ENCODE measurements around the gene FOXO3.

FOXO3 gene

DNA sequence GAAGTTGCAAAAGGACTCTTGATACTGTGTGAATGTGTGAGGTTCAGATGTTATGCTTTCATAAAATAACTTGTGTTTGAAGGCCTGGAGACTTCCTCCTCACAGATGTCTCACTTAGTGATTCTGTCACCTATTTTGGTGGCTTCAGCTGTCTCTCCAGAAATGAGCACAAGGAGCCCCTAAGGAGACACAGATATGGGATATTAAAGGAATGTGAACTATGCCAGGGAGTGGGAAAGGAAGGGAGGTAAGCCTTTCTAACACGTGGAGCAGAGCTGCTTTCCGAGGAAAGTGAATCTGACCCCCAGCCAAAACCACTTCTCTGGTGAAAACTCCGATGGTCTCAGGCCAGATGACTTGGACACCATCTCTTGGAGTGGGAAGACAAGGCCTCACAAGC, 10.5 kb upstream of the FOXO3 start:
- Histone ChIP-seq H3K9me3 (ENCODE audit: insufficient read depth, low read depth, low read length) (no peaks in the 10 kb centered on the region), H2BK120ac (ENCODE audit: insufficient read depth, low read length, poor library complexity) (no peak overlapping the region), H3K4me3 (ENCODE audit: low read depth, low read length) (no peak overlapping the region), H4K8ac (ENCODE audit: low read depth, low read length) (no peak overlapping the region), H3K36me3 (ENCODE audit: control insufficient read depth in 1 of 2, insufficient read depth in 2 of 2, low read length in 2 of 2) (no peaks in the 10 kb centered on the region), H2BK5ac (ENCODE audit: low read depth, low read length, poor library complexity) (no peak overlapping the region), H2AK5ac (ENCODE audit: low read length) (no peak overlapping the region), H3K79me1 (ENCODE audit: low read length) (no peaks in the 10 kb centered on the region), H3K14ac (ENCODE audit: low read length) (no peak overlapping the region), H3K4ac (ENCODE audit: low read depth, low read length) (no peak overlapping the region), H3K4me1 (ENCODE audit: control insufficient read depth in 1 of 2, insufficient read depth in 2 of 2, low read length in 2 of 2) (peaks cover 0 to 3% of the 10 kb centered on the region in 2 experiments), H3K79me2 (ENCODE audit: control insufficient read depth, insufficient read depth, low read length, poor library complexity) (no peaks in the 10 kb centered on the region), H3K23ac (ENCODE audit: low read length) (no peak overlapping the region), H3K27ac (ENCODE audit: low read depth, low read length) (no peak overlapping the region), H2BK12ac (ENCODE audit: low read length) (no peak overlapping the region), H3K27me3 (ENCODE audit: insufficient read depth, low read length) (no peaks in the 10 kb centered on the region), H4K12ac (ENCODE audit: low read depth, low read length) (no peak overlapping the region), H2AFZ (ENCODE audit: insufficient read depth, low read length, poor library complexity) (no peak overlapping the region), H3K4me2 (ENCODE audit: low read length) (no peak overlapping the region), H4K91ac (ENCODE audit: low read depth, low read length) (no peak overlapping the region), H3K9ac (ENCODE audit: low read length) (no peak overlapping the region), H3K18ac (ENCODE audit: low read length) (no peak overlapping the region)
- no peak for DNase-seq
- no CpG with 5 or more reads among the region's 3 CpGs for WGBS (ENCODE audit: extremely low coverage, insufficient coverage, insufficient read length)

DNA sequence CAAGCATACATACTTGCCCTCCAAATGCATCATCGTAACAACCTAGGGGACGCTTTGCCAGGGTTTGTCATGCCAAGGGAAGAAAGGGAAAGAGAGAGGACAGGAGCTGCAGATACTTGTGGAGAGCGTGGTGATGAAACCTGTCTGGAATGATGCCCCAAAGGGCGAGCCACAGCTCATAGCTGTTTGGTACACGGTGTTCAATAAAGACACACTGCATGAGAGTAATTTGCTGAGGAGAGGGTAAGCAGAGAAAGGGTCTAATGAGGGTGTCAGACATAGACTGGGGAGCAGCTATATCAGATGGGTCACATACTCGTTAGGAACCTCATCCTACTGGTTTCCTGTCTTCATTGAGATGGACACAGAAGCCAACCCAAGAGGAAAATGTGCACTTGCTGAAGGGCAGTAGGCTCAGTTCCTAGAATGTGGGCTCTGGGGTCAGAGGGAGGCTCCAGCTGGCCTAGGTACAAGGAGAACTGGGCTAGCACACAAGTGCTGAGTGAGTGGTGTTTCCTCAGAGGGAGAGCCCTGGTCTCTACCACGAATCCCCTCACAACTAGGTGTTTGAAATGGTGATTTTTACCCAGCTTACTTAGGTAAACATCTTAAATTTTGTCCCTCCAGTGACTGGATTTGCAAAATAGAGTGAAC, 5.2 kb upstream of the FOXO3 start:
- Histone ChIP-seq H3K4me2 (ENCODE audit: low read length) (no peak overlapping the region), H3K18ac (ENCODE audit: low read length) (no peak overlapping the region), H4K8ac (ENCODE audit: low read depth, low read length) (no peak overlapping the region), H2AFZ (ENCODE audit: insufficient read depth, low read length, poor library complexity) (no peak overlapping the region), H4K12ac (ENCODE audit: low read depth, low read length) (no peak overlapping the region), H2BK12ac (ENCODE audit: low read length) (no peak overlapping the region), H3K9me3 (ENCODE audit: insufficient read depth, low read depth, low read length) (peaks cover 1% of the 10 kb centered on the region), H3K14ac (ENCODE audit: low read length) (no peak overlapping the region), H3K27me3 (ENCODE audit: insufficient read depth, low read length) (no peaks in the 10 kb centered on the region), H2BK120ac (ENCODE audit: insufficient read depth, low read length, poor library complexity) (no peak overlapping the region), H3K9ac (ENCODE audit: low read length) (no peak overlapping the region), H2BK5ac (ENCODE audit: low read depth, low read length, poor library complexity) (no peak overlapping the region), H3K79me2 (ENCODE audit: control insufficient read depth, insufficient read depth, low read length, poor library complexity) (peaks cover 13% of the 10 kb centered on the region), H3K4me3 (ENCODE audit: low read depth, low read length) (no peak overlapping the region), H4K91ac (ENCODE audit: low read depth, low read length) (no peak overlapping the region), H2AK5ac (ENCODE audit: low read length) (no peak overlapping the region), H3K79me1 (ENCODE audit: low read length) (peaks cover 21% of the 10 kb centered on the region), H3K4ac (ENCODE audit: low read depth, low read length) (no peak overlapping the region), H3K4me1 (ENCODE audit: control insufficient read depth in 1 of 2, insufficient read depth in 2 of 2, low read length in 2 of 2) (peaks cover 9 to 10% of the 10 kb centered on the region in 2 experiments), H3K27ac (ENCODE audit: low read depth, low read length) (no peak overlapping the region), H3K23ac (ENCODE audit: low read length) (no peak overlapping the region), H3K36me3 (ENCODE audit: control insufficient read depth in 1 of 2, insufficient read depth in 2 of 2, low read length in 2 of 2) (no peaks in the 10 kb centered on the region)
- no CpG with 5 or more reads among the region's 7 CpGs for WGBS (ENCODE audit: extremely low coverage, insufficient coverage, insufficient read length)
- no peak for DNase-seq

- H3K9ac ChIP-seq (ENCODE audit: low read length), result no peak overlapping the region
- WGBS (ENCODE audit: extremely low coverage, insufficient coverage, insufficient read length), result no CpG with 5 or more reads among the region's 5 CpGs
- no peak overlapping the region for H2AK5ac ChIP-seq (ENCODE audit: low read length)
- H3K23ac ChIP-seq (ENCODE audit: low read length), result no peak overlapping the region
- H3K4me1 ChIP-seq (ENCODE audit: control insufficient read depth in 1 of 2, insufficient read depth in 2 of 2, low read length in 2 of 2), result peaks cover 9 to 10% of the 10 kb centered on the region in 2 experiments
- no peak overlapping the region for H4K91ac ChIP-seq (ENCODE audit: low read depth, low read length)
- no peak overlapping the region for H3K27ac ChIP-seq (ENCODE audit: low read depth, low read length)
- no peaks in the 10 kb centered on the region for H3K36me3 ChIP-seq (ENCODE audit: control insufficient read depth in 1 of 2, insufficient read depth in 2 of 2, low read length in 2 of 2)
- H3K9me3 ChIP-seq (ENCODE audit: insufficient read depth, low read depth, low read length), result peaks cover 1% of the 10 kb centered on the region
- H3K79me1 ChIP-seq (ENCODE audit: low read length), result peaks cover 25% of the 10 kb centered on the region
- H4K12ac ChIP-seq (ENCODE audit: low read depth, low read length), result no peak overlapping the region
- H2AFZ ChIP-seq (ENCODE audit: insufficient read depth, low read length, poor library complexity), result no peak overlapping the region
- DNase-seq, result no peak
- H3K4ac ChIP-seq (ENCODE audit: low read depth, low read length), result no peak overlapping the region
- no peak overlapping the region for H2BK5ac ChIP-seq (ENCODE audit: low read depth, low read length, poor library complexity)
- no peak overlapping the region for H4K8ac ChIP-seq (ENCODE audit: low read depth, low read length)
- H3K18ac ChIP-seq (ENCODE audit: low read length), result no peak overlapping the region
- H2BK12ac ChIP-seq (ENCODE audit: low read length), result no peak overlapping the region
- H3K4me2 ChIP-seq (ENCODE audit: low read length), result no peak overlapping the region
- H3K79me2 ChIP-seq (ENCODE audit: control insufficient read depth, insufficient read depth, low read length, poor library complexity), result peaks cover 16% of the 10 kb centered on the region
- no peak overlapping the region for H2BK120ac ChIP-seq (ENCODE audit: insufficient read depth, low read length, poor library complexity)
- H3K4me3 ChIP-seq (ENCODE audit: low read depth, low read length), result no peak overlapping the region
- no peak overlapping the region for H3K14ac ChIP-seq (ENCODE audit: low read length)
- H3K27me3 ChIP-seq (ENCODE audit: insufficient read depth, low read length), result no peaks in the 10 kb centered on the region
Observed at GRCh38 chr6:108556250-108556649, 4.5 kb upstream of the FOXO3 start.

DNA sequence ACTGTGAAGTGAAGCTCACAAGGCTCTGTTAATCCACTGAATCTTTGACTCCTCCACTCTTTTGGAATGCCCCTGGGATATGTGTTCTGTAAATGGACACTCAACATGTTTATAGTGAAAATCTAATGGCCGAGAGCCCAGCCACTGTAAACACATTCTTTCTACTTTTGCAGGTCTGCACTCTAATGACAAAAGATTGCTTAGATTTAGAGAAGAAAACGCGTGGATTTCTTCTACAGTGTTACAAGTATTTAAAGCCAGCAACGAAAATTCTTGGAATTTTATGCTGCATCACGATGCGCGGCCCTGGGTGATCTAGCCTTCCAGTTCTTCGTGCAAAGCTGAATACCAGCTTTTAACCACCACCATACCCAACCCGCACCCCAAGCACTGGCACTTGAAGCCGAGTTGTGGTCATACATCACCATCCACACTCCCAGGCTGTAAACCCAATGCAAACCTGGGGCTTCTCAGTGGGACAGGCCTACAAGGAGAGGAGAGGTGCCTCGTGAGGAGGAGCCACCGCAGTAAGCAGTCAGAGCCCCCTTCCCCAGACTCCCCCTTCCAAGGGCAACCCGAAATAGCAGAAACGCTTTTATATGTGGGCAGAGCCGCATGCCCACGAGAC, 3.7 kb upstream of the FOXO3 start:
- H3K18ac ChIP-seq (ENCODE audit: low read length), result peak overlapping the region; percentile 76
- no peaks in the 10 kb centered on the region for H3K27me3 ChIP-seq (ENCODE audit: insufficient read depth, low read length)
- peak overlapping the region; percentile 78 for H2AFZ ChIP-seq (ENCODE audit: insufficient read depth, low read length, poor library complexity)
- H3K4me1 ChIP-seq (ENCODE audit: control insufficient read depth in 1 of 2, insufficient read depth in 2 of 2, low read length in 2 of 2), result peaks cover 9 to 10% of the 10 kb centered on the region in 2 experiments
- peaks cover 3% of the 10 kb centered on the region for H3K9me3 ChIP-seq (ENCODE audit: insufficient read depth, low read depth, low read length)
- peak overlapping the region; percentile 31 for H4K91ac ChIP-seq (ENCODE audit: low read depth, low read length)
- peaks cover 20% of the 10 kb centered on the region for H3K79me2 ChIP-seq (ENCODE audit: control insufficient read depth, insufficient read depth, low read length, poor library complexity)
- WGBS (ENCODE audit: extremely low coverage, insufficient coverage, insufficient read length), result no CpG with 5 or more reads among the region's 16 CpGs
- peak overlapping the region; percentile 55 for H3K27ac ChIP-seq (ENCODE audit: low read depth, low read length)
- H3K79me1 ChIP-seq (ENCODE audit: low read length), result peaks cover 29% of the 10 kb centered on the region
- peak overlapping the region; percentile 17 for H4K8ac ChIP-seq (ENCODE audit: low read depth, low read length)
- no peak overlapping the region for H3K23ac ChIP-seq (ENCODE audit: low read length)
- H3K14ac ChIP-seq (ENCODE audit: low read length), result peak overlapping the region; percentile 69
- H3K36me3 ChIP-seq (ENCODE audit: control insufficient read depth in 1 of 2, insufficient read depth in 2 of 2, low read length in 2 of 2), result no peaks in the 10 kb centered on the region
- H2BK5ac ChIP-seq (ENCODE audit: low read depth, low read length, poor library complexity), result peak overlapping the region; percentile 28
- H3K4me3 ChIP-seq (ENCODE audit: low read depth, low read length), result peak overlapping the region; percentile 66
- H3K4ac ChIP-seq (ENCODE audit: low read depth, low read length), result no peak overlapping the region
- H2BK12ac ChIP-seq (ENCODE audit: low read length), result peak overlapping the region; percentile 49
- no peak overlapping the region for H2BK120ac ChIP-seq (ENCODE audit: insufficient read depth, low read length, poor library complexity)
- H4K12ac ChIP-seq (ENCODE audit: low read depth, low read length), result peak overlapping the region; percentile 31
- H3K9ac ChIP-seq (ENCODE audit: low read length), result peak overlapping the region; percentile 32
- peak overlapping the region; percentile 79 for H3K4me2 ChIP-seq (ENCODE audit: low read length)
- peak in 1 of 2 donors; percentile 58 for DNase-seq
- no peak overlapping the region for H2AK5ac ChIP-seq (ENCODE audit: low read length)

Data from trophoblast cell (in vitro differentiated cells and primary cell).